Astrocyte (in vitro differentiated cells and primary cell): ENCODE measurements around the gene RALGAPA2. TPM values are rescaled to one million over a fixed set of nuclear protein-coding genes. Genes with fewer than 3 reads are reported as not detected.

ENCODE experiments used
- DNase-seq: peaks from one replicate; pipeline ENCODE4 v3.0.0-alpha.2; 2010; ENCODE audit warnings: low read depth
- FAIRE-seq: peaks from 2 replicates; lab custom pipeline; 2011; peaks lifted over from hg19 to GRCh38; lab: Jason Lieb, UNC
- H2AFZ ChIP-seq: 2 replicates; pipeline ENCODE4 v1.6.0; 2012; ENCODE audit warnings: low read depth, low read length, inconsistent platforms
- H3K27ac ChIP-seq: 2 replicates; pipeline ENCODE4 v1.5.1; 2011; ENCODE audit warnings: low read depth, low read length, inconsistent platforms
- H3K27me3 ChIP-seq: 2 replicates; pipeline ENCODE4 v1.6.0; 2011; ENCODE audit warnings: low read length, inconsistent platforms; ENCODE audit not compliant: insufficient read depth
- H3K36me3 ChIP-seq: 2 replicates; pipeline ENCODE4 v1.5.1; 2011; ENCODE audit warnings: low read length, inconsistent platforms; ENCODE audit not compliant: insufficient read depth
- H3K4me1 ChIP-seq: 2 replicates; pipeline ENCODE4 v1.5.1; 2011; ENCODE audit warnings: low read length, inconsistent platforms; ENCODE audit not compliant: insufficient read depth
- H3K4me2 ChIP-seq: 2 replicates; pipeline ENCODE4 v1.6.0; 2012; ENCODE audit warnings: low read length, inconsistent platforms
- H3K4me3 ChIP-seq: 2 replicates; pipeline ENCODE4 v1.5.1; 2011; ENCODE audit warnings: low read depth, mild to moderate bottlenecking, low read length, inconsistent platforms; ENCODE audit not compliant: insufficient read depth
- H3K79me2 ChIP-seq: 2 replicates; pipeline ENCODE4 v1.6.0; 2012; ENCODE audit warnings: mild to moderate bottlenecking, low read length, inconsistent platforms; ENCODE audit not compliant: insufficient read depth
- H3K9ac ChIP-seq: 2 replicates; pipeline ENCODE4 v1.6.0; 2012; ENCODE audit warnings: mild to moderate bottlenecking, low read length, inconsistent platforms
- H3K9me3 ChIP-seq: 2 replicates; pipeline ENCODE4 v1.5.1; 2012; ENCODE audit warnings: low read depth, mild to moderate bottlenecking, low read length, inconsistent platforms; ENCODE audit not compliant: insufficient read depth
- H4K20me1 ChIP-seq: 2 replicates; pipeline ENCODE4 v1.6.0; 2012; ENCODE audit warnings: low read length, inconsistent platforms; ENCODE audit not compliant: insufficient read depth
- H3K27ac Mint-ChIP-seq: one replicate; pipeline ENCODE4 v1.8.0; 2021; ENCODE audit warnings: mild to moderate bottlenecking, mixed read lengths; ENCODE audit not compliant: unreplicated experiment
- H3K27me3 Mint-ChIP-seq: one replicate; pipeline ENCODE4 v1.8.0; 2021; ENCODE audit warnings: low read depth, mixed read lengths; ENCODE audit not compliant: unreplicated experiment
- H3K36me3 Mint-ChIP-seq: one replicate; pipeline ENCODE4 v1.8.0; 2021; ENCODE audit warnings: low read depth, mixed read lengths; ENCODE audit not compliant: unreplicated experiment
- H3K4me1 Mint-ChIP-seq: one replicate; pipeline ENCODE4 v1.8.0; 2021; ENCODE audit warnings: low read depth, mixed read lengths; ENCODE audit not compliant: unreplicated experiment
- H3K4me3 Mint-ChIP-seq: one replicate; pipeline ENCODE4 v1.8.0; 2021; ENCODE audit warnings: mild to moderate bottlenecking, moderate library complexity, mixed read lengths; ENCODE audit not compliant: unreplicated experiment
- H3K9me3 Mint-ChIP-seq: one replicate; pipeline ENCODE4 v1.8.0; 2021; ENCODE audit warnings: mild to moderate bottlenecking, mixed read lengths; ENCODE audit not compliant: unreplicated experiment
- CTCF ChIP-seq: IDR thresholded peaks from 2 replicates; pipeline ENCODE4 v1.5.1; 2011; ENCODE audit warnings: low read depth, mild to moderate bottlenecking, inconsistent platforms, low read length, moderate library complexity; ENCODE audit not compliant: insufficient read depth
- EZH2 ChIP-seq: IDR thresholded peaks from 2 replicates; pipeline ENCODE4 v1.6.1; 2012; ENCODE audit warnings: mild to moderate bottlenecking, low read length, inconsistent platforms; ENCODE audit not compliant: insufficient read depth
- total RNA-seq: library from RNA; stranded (reverse); gene quantifications from 2 replicates; pipeline ENCODE4 v1.2.1, GENCODE V29; 2021

Gene RALGAPA2
- total RNA-seq, 1 donor from 2014 or later = 6.6 TPM

GRCh38 chr20:20454850-20455627 lies 257.4 kb downstream of the RALGAPA2 start:
- no peak for TF ChIP-seq CTCF
- no peak for TF ChIP-seq EZH2
- no peak overlapping the region for H3K27ac ChIP-seq
- no peaks in the 10 kb centered on the region for H3K9me3 ChIP-seq
- H4K20me1 ChIP-seq = no peaks in the 10 kb centered on the region
- DNase-seq (no peak), FAIRE-seq (no peak)
- H3K9ac ChIP-seq = no peak overlapping the region
- H3K9me3 Mint-ChIP-seq = no peaks in the 10 kb centered on the region
- no peak overlapping the region for H3K4me2 ChIP-seq
- H3K79me2 ChIP-seq = no peaks in the 10 kb centered on the region
- no peaks in the 10 kb centered on the region for H3K36me3 ChIP-seq
- no peak overlapping the region for H3K4me3 Mint-ChIP-seq
- no peaks in the 10 kb centered on the region for H3K27me3 ChIP-seq
- no peak overlapping the region for H3K4me3 ChIP-seq
- H3K36me3 Mint-ChIP-seq = no peaks in the 10 kb centered on the region
- peaks cover 2% of the 10 kb centered on the region for H3K27me3 Mint-ChIP-seq
- H2AFZ ChIP-seq = no peak overlapping the region
- H3K4me1 ChIP-seq = peaks cover 22% of the 10 kb centered on the region
- no peak overlapping the region for H3K27ac Mint-ChIP-seq
- H3K4me1 Mint-ChIP-seq = peaks cover 12% of the 10 kb centered on the region

- Histone ChIP-seq H3K27me3 (no peaks in the 10 kb centered on the region), H3K4me1 (peaks cover 19% of the 10 kb centered on the region), H2AFZ (no peak overlapping the region), H3K9ac (no peak overlapping the region), H3K36me3 (no peaks in the 10 kb centered on the region), H3K4me3 (no peak overlapping the region), H3K4me2 (no peak overlapping the region), H3K27ac (no peak overlapping the region), H3K79me2 (no peaks in the 10 kb centered on the region), H3K9me3 (no peaks in the 10 kb centered on the region), H4K20me1 (no peaks in the 10 kb centered on the region)
- DNase-seq = no peak
- no peak for FAIRE-seq
- H3K36me3 Mint-ChIP-seq = no peaks in the 10 kb centered on the region
- TF ChIP-seq CTCF = no peak
- no peak for TF ChIP-seq EZH2
- peaks cover 8% of the 10 kb centered on the region for H3K4me1 Mint-ChIP-seq
- no peak overlapping the region for H3K4me3 Mint-ChIP-seq
- H3K27ac Mint-ChIP-seq = no peak overlapping the region
- peaks cover 2% of the 10 kb centered on the region for H3K27me3 Mint-ChIP-seq
- no peaks in the 10 kb centered on the region for H3K9me3 Mint-ChIP-seq
Measured at GRCh38 chr20:20454367-20454766, 258.1 kb downstream of the RALGAPA2 start.

GRCh38 chr20:20452254-20452676 lies 260.2 kb downstream of the RALGAPA2 start:
- peak overlapping the region; percentile 20 for H3K4me3 ChIP-seq

More at GRCh38 chr20:20452254-20452676, 260.2 kb downstream of the RALGAPA2 start:
- peak overlapping the region; percentile 27 for H3K27ac Mint-ChIP-seq
- Histone ChIP-seq H3K9me3 (no peaks in the 10 kb centered on the region), H4K20me1 (no peaks in the 10 kb centered on the region), H3K4me1 (peaks cover 12% of the 10 kb centered on the region), H3K79me2 (no peaks in the 10 kb centered on the region), H3K9ac (peak overlapping the region; percentile 8), H3K27me3 (no peaks in the 10 kb centered on the region), H3K4me2 (peak overlapping the region; percentile 79), H2AFZ (peak overlapping the region; percentile 87), H3K36me3 (no peaks in the 10 kb centered on the region), H3K27ac (no peak overlapping the region)
- H3K36me3 Mint-ChIP-seq = no peaks in the 10 kb centered on the region
- FAIRE-seq (no peak), DNase-seq (peak; percentile 80)
- H3K9me3 Mint-ChIP-seq = no peaks in the 10 kb centered on the region
- peaks cover 2% of the 10 kb centered on the region for H3K27me3 Mint-ChIP-seq
- peak overlapping the region; percentile 75 for H3K4me3 Mint-ChIP-seq
- TF ChIP-seq CTCF (no peak), EZH2 (no peak)
- H3K4me1 Mint-ChIP-seq = peaks cover 3% of the 10 kb centered on the region
